ENCODE results near the gene DNAJB6. TPM values are rescaled to one million over a fixed set of nuclear protein-coding genes. Genes with fewer than 3 reads are reported as not detected.
"Not testable (repeated sequence)": the region's sequence is repeated elsewhere in the genome, so short reads cannot be mapped to it uniquely, and the experiment has no call there.

Gene DNAJB6
- total RNA-seq, 1 donor from 2014 or later: 95.8 TPM

DNA sequence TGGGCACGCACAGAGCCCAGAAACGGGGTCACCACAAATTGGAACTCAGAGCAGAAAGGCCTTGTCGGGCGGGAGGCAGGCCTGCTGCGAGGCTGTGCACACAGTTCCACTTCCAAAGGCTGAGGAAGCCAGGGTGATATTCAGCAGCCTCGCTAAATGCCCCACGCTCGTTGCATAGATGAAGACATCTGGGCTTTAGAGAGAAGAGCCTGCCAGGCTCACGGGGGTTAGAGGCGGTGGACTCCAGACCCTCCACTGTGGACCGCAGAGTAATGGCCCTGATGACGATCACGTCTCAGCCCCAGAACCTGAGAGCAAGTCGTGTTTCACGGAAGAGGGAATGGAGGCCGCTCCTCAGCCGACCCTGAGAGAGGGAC, 104.2 kb downstream of the DNAJB6 start:
- DNase-seq (ENCODE audit: low spot score): no peak

DNA sequence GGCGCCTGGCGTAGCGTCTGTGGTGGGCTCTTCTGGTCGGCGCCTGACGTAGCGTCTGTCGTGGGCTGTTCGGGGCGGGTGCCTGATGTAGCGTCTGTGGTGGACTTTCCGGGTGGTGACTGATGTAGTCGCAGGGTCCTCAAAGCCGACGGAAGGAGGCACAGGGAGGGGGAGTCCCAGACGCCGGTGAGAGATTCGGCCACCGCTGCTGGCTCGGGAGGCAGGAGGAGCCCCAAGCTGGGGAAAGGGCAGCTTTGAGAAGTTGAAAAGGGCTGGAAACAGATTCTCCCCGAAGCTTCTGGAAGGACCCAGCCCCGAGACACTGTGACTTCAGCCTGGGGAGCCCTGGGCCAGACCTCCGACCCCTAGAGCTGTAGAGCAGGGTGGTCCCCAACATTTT, 105.7 kb downstream of the DNAJB6 start:
- DNase-seq (ENCODE audit: low spot score): no peak

DNA sequence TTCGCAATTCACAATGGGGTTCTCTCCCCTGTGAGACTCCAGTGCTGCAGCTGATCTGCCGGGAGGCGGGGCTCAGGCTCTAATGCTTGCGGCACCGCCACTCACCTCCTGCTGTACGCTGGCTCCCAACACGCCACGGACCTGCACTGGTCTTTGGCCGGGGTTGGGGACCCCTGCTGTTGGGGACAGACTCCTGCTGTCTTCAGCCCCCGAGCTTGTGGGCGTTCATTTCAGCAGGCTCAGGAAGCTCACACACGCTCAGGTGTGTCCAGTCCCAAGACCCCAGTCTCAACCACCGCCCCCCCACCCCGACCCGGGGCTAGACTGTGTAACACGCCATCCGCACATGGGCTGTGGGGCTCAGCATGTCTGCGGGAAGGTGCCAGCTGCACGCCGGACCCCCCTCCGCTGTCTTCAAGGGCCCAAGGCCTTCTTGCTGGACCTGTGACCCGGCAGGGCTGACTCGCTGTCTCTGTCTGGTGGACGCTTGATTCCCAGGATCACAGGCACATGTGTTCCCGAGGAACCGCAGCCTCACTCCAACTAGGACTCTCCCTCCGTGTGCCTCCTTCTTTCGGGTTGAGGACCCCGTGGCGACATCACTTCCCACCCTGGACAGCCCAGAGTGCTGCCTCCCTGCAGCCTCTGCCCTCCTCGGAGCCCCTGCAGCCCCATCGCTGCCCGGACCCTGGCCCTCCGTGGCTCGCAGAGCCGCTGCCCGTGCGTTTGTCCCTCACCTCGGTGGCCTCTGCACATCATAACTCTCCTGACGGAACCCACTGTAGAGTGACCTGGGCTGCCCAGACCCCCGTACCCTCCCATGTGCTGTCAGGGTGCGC, 106.4 kb downstream of the DNAJB6 start:
- no peak for DNase-seq (ENCODE audit: low spot score)

DNA sequence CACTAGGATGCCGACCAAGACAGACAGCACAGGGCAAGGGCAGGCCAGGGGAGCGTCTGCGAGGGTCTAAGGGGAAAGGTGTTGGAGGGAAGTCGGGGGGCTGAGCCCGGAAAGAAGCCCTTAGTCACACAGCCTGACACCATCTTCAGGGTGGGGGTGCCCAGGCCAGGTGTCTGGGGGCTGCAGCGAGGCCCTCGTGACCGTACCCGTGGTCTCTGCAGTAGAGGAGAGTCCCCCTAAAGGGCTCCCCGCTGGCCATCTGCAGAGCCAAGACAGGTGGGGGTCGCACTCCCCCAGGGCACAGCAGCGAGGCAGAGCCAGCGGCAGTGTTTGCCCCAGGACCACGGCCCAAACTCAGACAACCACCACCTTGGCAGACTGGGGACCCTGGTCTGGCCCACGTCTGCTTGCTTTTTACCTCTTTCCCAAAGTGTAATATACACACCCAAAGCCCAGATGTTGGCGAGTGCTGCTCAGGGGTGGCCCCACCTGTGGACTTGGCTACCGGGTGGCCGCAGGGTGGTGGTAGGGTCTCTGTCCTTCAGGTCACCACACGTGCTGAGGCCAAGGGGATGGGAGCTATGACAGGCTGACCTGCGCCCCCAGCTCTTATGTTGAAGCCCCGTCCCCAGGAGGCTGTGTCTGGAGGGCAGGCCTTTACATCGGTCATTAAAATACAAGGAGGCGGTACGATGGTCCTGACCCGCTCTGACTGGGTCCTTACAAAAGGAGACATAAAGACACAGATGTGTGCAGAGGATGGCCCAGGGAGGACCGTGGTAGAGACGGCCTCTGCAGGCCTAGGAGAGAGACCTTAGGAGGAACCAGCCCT, 107.4 kb downstream of the DNAJB6 start:
- DNase-seq (ENCODE audit: low spot score): no peak

DNA sequence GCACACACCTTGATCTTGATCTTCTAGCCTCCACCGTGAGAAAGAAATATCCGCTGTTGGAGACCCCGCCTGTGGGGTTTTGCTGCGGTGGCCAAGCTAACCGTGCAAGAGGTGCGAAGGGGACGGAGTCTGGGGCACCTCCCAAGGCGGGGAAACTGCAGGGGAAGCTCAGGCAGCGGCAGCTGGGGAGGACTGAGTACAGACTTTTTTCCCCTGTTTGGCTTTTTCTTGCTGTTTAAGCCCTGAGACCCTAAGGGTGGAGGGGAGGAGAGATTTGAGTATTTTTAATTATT, 108.0 kb downstream of the DNAJB6 start:
- no peak for DNase-seq (ENCODE audit: low spot score)

DNA sequence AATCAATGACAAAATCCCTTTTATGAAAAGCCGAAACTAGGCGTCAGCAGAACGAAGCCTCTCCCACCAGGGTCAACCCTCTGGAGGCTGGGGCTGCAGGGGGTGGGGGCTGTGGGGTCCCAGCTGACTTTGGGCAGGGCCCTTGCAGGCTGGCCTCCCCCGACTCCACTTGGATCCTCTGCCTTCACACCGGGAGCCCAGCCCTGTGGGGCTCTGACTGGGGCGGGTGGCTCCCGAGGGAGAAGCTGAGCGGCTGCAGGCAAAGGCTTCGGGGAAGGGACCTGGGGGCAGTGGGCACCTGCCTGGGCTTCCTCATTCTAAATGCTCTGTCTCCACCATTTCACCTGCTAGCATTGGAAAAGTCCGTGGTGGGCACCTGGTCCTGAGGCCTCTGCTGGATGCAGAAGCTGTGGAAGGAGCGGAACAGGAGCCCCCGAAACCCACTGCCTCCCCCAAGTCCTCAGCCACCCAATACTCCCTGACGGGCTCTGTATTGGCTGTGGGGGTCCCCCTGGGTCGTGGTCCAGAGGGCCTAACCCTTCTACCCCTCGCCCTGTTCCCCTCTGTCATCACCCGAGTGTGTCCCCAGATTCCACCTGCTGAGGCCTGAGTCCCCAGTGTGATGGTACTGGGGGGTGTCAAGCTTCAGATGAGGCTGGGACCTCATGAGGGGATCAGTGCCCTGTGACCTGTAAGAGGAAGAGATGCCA, 108.6 kb downstream of the DNAJB6 start:
- no peak for DNase-seq (ENCODE audit: low spot score)

DNA sequence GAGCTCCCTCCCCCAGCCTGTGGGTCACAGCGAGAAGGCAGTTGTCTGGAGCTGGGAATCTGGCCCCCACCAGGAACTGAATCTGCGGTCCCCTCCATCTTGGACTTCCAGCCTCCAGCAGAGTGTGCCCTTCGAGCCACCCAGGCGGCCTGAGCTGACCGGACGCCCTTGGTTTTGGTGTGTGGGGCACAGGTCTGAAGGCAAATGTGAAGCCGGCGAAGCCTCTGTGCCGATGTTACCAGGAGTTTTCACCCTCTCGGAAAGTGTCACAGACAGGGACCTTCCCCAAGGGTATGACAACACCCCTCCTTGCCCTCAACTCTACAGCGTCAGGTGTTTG, 109.1 kb downstream of the DNAJB6 start:
- no peak for DNase-seq (ENCODE audit: low spot score)

DNA sequence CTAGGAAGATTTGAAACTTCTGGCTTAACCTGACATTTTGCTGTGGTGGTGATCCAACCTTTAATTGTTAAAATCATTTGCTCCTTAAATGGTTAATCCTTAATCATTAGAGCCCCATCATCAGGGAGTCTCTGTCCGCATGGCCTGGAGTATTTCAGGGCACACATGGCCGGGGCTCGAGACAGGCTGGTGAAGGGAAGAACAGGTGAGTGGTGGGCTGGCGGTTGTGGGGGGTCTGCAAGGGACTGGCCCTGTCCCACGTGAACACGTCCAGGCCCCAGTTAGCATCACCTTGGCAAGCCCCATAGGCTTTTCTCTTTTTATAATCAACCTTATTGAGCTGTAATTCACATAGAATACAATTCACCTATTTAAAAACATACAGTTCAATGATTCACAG, 109.5 kb downstream of the DNAJB6 start:
- DNase-seq (ENCODE audit: low spot score): no peak

DNA sequence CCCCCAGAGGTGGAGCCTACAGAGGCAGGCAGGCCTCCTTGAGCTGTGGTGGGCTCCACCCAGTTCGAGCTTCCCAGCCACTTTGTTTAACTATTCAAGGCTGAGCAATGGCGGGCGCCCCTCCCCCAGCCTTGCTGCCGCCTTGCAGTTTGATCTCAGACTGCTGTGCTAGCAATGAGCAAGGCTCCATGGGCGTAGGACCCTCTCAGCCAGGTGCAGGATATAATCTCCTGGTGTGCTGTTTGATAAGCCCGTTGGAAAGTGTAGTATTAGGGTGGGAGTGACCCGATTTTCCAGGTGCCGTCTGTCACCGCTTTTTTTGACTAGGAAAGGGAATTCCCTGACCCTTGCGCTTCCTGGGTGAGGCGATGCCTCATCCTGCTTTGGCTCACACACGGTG, 117.2 kb downstream of the DNAJB6 start:
- not testable (repeated sequence) for DNase-seq (ENCODE audit: low spot score)

DNA sequence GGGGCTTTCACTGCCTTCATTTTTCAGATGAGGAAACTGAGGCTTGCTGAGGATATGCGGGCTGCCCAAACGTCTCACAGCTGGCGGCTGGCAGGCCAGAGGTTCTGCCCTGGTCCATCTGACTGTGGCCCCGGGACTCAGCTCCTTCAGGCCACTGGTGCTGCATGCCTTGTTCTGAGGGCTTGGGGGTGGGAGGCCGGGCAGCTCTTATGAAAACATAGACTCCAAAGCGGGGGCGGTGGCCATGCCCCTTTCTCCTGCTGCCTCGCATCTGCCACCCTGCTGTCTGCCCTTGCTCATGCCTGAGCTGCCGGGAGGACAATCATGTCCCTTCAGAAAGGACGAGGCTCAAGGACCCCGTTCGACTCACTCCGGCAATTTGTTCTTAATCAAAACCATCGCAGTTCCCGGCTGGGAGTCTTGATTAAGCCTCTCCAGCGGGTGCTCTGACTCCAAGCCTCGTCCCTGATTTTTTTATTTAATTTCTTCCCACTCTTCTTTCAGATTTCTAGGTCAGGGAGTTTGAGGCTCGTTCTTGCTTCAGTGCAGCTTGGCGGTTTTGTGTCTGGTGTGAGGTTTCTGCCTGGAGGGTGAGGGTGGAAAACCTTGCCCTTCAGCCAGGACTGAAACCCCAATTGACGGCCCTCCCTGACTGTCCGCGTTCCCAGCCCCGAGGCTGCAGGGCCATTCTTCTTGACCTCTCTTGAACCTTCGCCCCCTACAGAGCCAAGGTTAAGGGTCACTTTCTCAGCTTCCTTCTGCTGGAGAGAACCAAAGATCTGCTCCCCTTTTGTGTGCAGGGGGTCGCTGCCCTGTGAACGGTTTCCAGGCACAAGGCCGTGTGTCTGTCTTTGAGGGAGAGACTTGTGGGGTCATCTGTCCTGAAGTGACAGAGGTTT, 120.8 kb downstream of the DNAJB6 start:
- DNase-seq (ENCODE audit: low spot score): no peak

DNA sequence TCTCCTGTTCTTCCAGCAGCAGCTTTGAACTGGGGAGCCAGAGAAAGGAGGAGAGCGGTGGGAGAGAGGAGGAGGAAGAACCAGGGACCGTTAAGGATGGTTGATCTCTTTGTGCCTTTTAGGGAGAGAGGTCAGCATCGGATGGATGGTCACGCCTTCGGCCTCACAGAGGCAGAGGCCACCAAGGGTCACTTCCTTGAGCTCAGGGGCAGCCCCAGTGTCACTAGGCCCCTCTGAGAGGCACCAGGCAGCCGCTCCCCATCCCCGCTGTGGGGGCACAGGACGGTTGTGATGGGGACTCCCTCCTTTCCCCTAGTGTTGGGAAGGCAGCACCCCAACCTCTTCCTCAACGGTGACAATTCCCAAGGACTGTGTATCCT, 121.4 kb downstream of the DNAJB6 start:
- DNase-seq (ENCODE audit: low spot score): no peak

DNA sequence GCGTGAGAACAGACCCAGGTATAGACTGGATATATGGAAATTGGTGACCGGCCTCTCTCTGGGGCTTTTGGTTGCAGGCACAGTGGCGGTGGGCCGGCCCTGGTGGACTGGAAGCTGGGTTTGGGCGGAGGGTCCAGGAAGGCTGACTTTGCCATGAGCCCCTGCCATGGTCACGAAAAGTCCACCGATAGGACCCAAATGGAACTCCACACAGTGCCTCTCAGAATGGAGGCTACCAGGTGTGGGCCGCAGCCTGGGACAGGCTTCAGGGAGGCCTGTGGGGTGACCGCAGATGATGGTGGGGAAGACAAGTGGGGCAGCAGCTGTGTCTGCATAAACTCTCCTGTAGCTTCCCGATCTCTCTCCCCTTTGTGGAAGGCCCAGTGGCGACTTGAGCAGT, 123.2 kb downstream of the DNAJB6 start:
- DNase-seq (ENCODE audit: low spot score): no peak

DNA sequence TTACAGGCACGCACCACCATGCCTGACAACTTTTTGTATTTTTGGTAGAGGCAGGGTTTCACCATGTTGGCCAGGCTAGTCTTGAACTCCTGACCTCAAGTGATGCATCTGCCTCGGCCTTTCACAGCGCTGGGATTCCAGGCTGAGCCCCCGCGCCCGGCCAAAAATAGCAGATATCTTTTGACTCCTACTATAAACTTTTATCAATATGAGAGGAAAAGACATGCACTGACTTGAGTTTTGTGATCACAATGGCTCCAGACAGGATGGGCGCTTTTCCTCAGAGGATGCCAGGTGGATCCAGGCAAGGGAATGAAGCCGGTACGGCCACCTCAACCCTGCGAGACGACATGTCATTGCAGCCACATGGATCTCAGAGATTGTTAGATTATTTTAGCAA, 123.9 kb downstream of the DNAJB6 start:
- DNase-seq (ENCODE audit: low spot score): no peak

DNA sequence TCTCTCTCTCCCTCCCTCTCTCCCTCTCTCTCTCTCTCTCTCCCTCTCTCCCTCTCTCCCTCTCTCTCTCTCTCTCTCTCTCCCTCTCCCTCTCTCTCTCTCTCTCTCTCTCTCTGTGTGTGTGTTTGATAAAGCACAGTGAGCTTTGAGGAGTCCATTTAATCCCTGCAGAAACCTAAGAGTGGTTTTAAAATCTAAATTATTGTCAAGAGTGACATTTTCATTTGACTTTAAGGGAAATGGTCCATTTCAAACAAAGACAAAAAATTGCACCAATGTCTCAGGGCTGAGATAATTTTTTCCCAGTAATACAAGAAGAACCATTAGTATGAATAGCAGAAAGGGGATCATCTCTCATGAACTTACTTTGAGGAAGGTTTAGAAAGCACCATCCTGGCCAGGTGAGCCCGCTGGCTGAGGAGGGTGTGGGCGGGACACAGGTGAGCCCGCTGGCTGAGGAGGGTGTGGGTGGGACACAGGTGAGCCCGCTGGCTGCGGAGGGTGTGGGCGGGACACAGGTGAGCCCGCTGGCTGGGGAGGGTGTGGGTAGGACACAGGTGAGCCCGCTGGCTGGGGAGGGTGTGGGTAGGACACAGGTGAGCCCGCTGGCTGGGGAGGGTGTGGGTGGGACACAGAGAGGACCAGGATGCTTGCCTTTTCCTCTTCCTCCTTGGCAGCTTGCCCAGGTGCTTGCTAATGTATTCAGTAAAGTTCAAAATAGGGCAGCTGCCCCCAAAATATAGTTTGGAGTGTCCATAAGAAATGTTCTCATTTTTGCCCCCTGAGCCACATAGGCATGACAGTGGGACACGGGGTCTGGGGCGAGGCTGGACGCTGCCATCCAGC, 125.0 kb downstream of the DNAJB6 start:
- DNase-seq (ENCODE audit: low spot score): no peak

DNA sequence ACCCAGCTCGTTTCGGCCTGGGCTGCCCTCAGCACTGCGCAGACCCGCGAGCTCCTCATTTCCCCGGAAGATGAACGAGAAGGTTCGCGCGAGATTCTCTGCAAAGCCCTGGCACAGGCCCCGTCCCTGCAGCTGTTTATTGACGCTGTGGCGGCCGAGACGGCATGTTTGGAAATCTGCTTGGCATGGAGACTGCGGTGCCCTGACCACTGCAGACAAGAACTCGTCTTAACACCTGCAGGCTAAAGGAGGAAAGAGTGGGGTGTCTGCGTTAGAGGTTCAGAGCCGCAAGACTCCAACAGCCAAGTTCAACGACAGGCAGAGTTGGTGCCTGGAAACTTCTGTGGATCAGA, 125.6 kb downstream of the DNAJB6 start:
- DNase-seq (ENCODE audit: low spot score): no peak

DNA sequence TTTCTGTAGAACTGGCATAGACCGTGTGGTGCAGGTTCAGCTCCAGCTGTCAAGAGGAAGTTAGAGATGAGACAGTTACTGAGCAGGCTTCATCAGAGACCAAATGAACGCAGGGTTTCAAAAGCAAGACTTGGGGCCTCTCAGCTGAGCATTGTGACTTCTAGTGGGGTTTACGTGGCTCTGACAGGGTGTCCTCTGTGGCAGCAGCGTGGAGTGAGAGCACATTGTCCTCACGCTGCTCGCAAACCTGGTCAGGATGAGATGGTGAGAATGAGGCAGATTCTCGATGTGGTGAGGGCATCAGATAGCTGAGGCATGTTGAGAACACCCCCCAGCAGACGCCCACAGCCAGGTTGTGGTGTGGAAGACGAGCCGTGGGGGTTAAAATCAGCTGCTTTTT, 126.0 kb downstream of the DNAJB6 start:
- no peak for DNase-seq (ENCODE audit: low spot score)

DNA sequence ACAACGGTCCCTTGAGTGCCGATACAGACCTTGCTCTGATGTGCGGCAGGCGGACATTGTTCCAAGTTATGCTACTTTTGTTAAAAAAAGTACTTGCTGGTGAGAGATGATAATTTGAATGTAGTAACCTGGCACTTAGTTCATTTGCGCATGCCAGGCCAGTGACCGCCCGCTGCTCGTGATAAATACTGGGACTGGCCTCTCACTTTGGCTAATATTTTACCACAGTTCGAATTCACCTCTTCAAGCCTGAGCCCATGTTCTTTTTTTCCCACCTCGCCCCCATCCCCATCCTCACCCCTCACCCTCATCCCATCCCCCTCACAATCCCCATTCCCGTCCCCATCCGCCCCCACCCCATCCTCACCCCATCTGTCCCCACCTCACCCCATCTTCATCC, 126.4 kb downstream of the DNAJB6 start:
- no peak for DNase-seq (ENCODE audit: low spot score)

DNA sequence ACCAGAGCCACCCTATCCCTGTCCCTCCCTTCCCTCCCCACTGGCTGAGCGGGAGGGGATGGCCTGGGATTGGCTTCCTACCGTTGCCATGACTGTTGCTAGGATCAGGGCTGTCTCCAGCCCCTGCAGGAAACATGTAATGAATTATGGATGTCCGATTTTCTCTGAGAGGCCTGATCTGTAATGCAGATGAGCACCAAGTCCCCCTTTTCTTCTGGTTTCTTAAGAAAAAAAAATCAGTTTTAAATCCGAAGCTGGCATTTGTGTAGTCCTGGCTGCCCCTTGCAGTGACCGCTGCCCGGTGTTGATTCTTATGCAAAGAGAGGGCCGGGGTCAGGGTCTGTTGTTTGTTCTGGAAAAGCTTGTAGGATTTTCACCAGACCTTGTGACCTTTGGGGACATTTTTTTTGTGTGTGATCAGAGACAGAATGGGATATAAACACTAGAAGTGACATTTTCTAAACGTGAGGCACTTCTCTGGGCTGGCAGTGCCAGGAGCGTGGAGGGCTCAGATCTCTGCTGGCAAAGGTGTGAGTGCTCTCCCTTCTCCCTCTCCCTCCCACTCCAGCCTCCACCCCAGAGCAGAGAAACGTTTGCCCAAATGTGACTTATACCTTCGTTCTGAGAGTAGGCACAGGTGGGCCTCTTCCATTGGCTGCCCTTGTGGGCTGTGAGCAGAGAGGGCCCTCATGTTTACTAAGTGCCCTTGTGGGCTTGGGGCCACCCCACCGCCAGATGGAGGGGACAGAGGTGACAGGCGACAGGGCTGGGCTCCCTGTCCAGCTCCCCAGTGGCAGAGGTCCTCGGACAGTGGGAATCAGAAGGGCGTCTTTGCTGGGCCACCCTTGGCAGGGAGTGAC, 127.5 kb downstream of the DNAJB6 start:
- DNase-seq (ENCODE audit: low spot score): no peak

DNA sequence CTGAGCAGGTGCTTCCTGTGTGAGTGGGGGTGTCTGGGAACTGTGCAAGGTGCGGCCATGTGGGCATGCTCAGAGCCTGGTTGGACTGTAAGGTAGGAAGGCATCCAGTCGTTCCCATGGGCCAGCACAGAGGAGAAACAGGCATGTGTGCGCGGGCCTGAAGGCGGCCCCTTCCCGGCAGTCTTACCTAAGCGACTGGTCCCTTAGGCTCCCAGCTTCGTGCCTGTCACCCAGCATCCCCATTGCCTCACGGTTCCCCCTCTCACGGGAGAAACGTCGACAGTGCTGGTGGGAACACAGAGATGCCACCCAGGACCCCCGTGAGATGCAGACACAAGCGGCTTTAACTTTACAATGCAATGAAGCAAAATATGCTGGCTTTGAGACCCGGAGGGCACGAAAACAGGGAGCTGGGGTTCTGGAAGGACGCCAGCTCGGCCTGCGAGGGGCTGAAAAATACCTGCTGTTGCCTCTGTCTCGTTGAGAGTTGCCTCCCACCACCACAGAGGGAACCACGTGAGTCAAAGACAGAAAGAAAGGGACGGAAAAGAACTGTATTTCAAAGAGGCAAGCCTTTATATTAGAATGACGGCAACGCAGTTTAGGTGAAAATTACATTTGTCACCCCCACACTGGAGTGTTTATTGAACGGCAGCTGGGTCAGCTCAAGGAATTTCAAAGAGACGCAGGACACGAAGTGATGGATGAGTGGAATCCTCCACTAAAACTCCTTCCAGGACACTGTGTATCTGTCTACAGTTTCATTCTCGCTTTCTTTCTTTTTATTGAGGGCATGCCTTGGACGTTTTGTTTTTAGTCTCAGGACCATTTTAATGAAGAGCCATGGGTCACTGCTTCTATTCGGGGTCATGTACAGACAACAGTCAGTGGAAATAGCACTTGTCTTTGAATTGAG, 128.4 kb downstream of the DNAJB6 start:
- DNase-seq (ENCODE audit: low spot score): no peak

Measured in mucosa of gallbladder (tissue), 1 donor.